GM21619 (cell line): Measurements from ENCODE around the gene SLC12A6.

Experiments
- ATAC-seq: cut with Tn5 transposase; IDR thresholded peaks from one replicate; pipeline ENCODE4 v1.9.1; 2021; ENCODE audit not compliant: unreplicated experiment

SLC12A6 gene

DNA sequence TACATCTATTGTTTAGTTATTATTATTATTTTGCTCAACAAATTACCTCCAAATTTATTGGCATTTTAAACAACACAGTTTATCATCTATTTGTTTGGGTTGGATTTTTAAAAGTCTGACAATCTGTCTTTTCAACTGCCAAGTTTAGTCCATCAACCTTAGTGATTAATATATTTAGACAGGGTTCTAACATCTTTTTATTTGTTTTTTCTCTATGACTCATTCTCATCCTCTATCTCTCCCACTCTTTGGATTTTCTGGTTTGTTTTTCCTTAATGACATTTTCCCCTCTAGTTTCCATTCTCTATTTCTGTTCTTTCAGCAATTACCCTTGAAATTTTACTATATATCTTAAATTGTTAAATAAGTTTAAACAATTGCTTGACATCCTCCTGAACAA is 70.8 kb downstream of the SLC12A6 start:
- no peak for ATAC-seq

DNA sequence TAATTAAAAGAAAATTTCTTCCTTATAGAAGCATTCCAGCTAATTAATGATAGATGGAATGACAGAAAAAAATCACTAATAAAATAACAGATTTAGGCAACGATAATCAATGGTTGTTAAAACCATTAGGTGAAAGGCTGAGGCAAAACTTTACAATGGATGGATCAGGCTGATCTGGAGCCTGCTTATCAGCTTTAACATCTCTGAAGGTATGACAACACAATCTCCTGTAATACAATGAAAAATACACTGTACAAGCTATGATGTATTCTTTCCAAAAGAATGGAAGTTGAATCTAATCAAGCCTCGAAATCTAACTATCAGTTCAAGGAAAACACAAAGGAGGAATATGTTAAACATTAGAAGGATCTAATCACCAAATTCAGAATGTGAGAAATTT is 73.5 kb downstream of the SLC12A6 start:
- ATAC-seq, result no peak

DNA sequence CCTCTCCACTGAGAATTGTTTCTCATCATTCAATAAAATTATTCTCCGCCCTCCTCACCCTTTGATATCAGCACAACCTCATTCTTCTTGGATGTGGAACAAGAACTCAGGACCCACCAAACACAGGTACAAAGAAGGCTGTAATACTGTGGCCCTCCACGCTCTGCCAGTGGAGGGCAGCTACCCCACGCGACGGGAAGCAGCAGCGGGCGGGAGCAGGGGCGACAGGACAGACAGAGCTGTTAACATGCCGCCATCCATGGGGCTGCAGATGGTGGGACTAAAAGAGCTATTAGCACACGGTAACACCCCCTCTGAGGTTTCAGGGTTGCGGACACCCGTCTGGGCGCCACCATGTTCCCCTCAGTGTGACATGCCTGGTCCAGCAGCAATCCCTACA is 75.2 kb downstream of the SLC12A6 start:
- ATAC-seq, result no peak

DNA sequence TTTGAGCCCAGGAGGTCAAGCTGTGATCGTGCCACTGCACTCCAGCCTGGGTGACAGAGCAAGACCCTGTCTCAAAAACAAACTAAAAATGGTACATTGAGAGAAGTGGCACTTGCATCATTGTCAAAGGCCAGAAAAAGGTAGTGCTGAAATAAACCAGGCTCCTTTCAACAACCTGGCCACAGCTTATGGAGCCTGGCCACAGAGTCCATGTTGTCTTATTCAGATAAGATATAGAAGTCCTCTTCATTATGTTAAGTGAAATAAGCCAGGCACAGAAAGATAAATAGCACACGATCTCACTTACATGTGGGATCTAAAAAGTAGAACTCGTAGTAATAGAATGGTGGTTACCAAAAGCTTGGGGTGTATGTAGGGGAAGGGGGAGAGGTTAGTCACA is 78.0 kb downstream of the SLC12A6 start:
- no peak for ATAC-seq

DNA sequence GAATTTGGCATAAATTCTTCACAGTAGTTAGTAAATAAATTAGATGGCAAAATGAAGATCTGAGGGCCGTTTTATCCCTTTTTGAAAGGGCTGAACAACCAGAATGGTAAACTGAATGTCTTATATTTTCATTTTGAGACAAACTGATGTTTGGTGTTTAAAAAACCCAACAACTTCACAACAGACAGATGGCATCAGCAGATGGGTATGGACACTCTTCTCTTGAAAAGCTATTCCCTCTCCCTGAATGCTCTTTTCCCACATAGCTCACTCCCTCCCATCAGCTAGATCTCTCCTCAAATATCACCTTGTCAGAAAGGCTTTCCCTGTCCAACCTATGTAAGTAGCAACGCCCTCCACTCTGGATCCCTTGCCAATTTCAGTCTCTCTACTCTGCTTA is 79.4 kb downstream of the SLC12A6 start:
- no peak for ATAC-seq

DNA sequence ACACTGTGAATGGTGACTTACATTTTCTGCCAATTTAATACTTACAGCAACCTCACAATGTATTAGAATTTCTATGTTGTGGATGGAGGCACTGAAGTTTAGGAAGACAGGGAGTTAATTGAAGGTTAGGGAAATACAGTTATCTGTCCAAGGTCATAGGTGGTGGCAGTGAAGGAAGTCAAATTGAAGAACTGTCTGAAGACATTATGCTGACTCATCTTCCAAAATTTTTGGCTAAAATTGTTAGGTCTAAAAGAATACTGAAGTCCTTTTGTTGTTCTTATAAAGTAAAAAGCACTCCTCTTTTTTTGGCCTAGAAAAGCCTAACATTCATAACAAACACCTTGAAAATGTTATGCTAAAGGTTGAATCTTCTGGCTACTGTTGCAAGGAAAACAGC is 85.0 kb downstream of the SLC12A6 start:
- no peak for ATAC-seq

DNA sequence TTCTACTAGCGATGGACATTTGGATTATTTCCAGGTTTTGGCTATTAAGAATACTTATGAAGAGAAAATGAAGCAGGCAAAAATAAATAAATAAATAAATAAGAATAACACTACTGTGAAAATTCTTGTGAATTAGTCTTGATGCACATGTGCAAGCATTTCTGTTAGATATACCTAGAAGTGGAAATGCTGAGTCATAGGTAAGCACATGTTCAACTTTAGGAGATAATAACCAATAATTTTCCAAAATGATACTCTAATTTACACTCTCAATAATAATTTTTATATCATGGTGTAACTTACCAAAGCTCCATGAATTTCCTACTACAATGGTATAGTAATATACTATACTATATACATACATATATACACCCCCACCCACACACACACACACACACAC is 89.4 kb downstream of the SLC12A6 start:
- ATAC-seq, result no peak

DNA sequence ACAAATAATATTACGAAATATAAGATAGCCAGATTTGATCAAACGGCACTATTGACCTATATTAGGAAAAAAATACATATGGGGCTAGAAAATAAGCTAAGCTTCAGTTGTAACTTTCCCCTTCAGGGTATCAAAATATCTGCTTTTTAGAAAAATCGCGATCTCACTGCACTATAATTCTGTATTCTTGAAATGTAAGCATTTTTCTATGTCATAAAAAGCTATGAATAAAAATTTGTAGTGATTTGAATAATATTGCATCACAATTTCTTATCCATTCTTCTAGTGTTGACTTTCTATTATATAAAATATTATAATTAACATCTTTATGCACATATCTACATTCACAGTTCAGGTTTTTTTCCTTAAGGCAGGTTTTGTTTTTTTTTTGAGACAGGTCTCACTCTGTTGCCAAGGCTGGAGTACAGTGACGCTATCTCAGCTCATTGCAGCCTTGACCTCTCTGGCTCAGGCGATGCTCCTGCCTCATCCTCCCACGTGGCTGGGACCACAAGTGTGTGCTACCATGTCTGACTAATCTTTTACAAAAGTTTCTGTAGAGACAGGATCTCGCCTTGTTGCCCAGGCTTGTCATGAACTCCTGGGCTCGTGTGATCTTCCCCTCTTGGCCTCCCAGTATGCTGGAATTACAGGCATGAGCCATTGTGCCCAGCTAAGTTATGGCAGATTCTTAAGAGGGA is 91.2 kb downstream of the SLC12A6 start:
- no peak for ATAC-seq

DNA sequence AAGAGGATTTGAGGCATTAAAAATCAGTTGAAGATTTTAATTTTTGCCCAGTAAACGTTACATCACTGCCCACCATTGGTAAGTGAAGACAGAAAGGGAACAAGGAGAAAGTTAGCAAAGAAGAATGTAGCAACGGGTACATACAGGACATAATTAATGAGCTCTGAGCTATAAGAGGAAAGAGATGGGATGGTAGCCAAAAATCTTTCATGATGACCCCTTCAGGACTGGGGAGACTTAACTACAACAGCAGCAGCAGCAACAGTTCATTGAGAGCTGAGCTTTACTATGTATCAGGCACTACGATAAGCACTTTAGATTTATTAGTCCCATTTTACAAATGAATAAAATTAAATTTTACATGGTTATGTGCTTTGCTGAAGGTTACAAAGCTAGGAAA is 94.4 kb downstream of the SLC12A6 start:
- no peak for ATAC-seq

DNA sequence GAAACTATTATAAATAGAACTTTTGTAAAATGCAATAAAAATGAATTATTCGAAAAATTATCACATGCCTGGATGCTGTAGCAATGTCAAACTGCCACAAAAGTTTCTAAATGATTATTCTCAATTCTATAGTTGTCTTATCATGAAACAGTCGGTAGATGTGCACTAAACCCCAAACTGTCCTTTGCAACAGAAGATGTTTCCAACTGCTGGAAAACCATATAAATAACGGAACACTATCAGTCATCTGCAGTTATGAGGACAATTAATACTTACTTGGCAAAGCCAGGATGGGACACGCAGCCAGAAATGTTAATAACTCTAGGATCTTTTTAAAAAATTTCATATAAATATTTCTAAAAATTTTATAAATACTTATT is 95.3 kb downstream of the SLC12A6 start:
- no peak for ATAC-seq

DNA sequence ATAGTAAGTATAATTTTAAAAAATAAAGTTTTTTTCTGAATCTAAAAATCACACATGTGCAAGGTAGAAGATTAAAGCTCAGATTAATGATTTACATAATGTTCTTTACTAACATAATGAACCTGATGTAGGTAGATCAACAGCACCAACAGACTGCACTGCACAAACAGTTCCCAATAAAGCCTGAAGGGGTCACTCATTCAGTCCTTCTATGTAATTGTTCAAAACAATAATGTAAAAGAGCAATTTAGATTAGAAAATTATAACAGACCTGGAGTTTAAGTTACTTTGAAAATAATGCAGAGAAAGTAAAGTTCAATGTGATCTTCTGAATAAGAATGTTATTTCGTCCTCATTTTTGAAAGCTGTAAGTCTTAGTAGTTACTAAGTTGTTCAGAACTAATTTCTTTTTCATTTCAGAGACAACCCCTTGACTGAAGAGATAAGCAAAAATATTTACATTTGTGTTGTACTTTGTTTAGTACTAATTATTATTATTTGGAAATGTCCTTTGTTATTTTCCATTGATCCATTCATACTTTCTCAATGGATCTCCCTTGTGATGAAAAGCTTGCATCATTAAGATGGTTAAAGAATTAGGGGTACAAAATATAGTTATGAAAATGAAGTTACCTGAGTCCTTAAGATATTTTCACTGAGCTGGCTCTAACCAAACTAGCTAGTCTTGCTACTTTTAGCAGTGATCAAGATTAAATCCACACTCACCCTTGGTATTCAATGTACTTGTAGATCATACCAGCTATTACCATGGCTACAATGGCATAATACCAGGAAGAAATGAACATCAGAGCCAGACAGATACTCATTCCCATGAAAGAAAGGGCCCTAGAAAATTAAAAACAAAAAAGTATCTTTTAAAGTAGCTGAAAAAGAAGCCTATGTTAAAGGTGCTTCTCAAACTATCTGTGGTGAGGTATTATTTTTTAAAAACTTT is 95.9 kb downstream of the SLC12A6 start:
- no peak for ATAC-seq

DNA sequence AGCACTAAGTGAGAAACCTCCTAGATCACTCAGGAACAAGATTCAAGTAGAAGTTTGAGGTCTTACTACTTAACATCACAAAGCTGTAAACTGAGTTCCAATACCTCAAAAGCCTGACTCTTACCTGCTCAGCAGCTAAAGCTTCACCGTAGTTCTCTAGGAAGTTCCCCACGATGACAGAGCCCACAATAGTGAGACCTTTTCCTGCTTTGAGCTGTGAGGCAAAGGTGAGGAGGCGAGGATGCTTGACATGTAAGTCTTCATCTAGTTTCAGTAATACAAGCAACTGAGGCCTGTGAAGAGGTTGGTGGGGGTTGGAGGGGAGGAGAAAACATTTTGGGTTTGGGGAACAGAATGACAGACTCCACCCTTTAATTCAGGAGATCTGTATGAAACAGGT is 97.0 kb downstream of the SLC12A6 start:
- ATAC-seq, result no peak

DNA sequence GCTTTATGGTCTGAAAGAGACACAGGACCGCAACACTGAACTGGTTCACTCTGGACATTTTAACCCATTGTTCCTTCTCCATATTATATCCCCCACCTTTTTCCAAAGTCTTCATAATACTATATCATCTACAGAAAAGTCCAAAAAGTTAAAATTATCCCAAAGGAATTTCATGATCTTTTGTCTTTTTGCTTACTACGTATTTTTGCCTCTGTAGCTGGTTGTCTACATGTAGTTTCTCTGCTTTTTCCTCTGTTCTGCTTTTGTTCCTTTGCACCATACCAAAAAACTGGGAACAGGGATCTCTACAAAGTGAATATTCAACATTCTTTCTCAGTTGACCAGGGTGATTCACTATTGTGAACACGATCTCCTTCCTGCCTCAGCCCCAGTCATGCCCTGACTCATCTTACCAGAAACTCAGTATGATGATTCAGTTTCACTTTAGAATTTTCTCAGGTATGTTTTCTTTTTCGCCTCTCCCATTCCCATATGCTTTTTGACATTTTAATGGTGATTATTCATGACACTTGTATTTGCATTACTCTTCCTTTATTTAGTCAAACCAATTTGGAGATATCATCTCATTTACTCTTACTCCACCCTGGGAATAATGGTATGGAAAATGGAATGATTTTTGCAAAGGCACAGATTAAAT is 98.3 kb downstream of the SLC12A6 start:
- no peak for ATAC-seq

DNA sequence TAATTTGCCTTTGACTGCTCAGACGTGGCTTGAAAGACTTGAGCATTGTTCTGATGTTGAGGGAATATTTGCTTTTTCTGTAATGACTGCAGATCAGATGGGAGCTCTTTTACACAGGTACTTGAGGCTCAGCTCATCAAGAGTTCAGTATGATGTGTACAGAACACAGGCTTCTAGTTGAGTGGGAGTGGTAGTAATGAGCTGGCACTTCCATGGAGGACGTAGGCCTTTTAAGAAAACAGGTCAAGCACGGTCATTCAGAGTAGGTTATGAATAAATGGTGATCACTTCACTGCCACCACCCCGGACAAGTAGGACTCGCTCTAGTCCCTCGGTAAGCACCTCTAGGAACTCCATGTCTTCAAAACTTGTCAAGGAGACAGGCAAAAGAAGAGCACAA is 104.0 kb downstream of the SLC12A6 start:
- ATAC-seq, result no peak

DNA sequence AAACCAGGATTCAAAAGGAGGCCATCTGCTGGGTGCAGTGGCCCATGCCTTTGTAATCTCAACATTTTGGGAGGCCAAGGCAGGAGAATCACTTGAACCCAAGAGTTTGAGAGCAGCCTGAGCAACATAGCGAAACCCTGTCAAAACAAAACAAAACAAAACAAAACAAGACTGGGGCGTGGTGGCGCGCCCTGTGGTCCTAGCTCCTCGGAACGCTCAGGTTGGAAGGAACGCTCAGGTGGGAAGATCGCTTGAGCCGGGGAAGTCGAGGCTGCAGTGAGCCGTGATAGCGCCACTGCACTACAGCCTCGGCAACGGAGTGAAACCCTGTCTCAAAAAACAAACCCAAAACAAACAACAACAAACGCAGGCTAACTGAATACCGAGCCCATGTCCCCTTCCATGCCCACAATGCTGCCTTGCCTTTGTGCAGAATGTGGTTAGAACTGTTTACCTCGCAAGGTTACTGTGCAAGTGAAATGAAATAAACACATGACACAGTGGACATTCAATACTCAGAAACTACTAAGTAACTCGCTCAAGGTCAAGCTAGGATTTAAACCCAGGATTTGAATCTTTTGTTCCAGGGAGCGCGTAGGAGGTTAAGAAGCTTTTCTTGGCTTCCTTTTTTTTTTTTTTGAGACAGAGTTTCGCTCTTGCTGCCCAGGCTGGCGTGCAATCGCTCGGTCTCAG is 113.5 kb downstream of the SLC12A6 start:
- ATAC-seq, result no peak

DNA sequence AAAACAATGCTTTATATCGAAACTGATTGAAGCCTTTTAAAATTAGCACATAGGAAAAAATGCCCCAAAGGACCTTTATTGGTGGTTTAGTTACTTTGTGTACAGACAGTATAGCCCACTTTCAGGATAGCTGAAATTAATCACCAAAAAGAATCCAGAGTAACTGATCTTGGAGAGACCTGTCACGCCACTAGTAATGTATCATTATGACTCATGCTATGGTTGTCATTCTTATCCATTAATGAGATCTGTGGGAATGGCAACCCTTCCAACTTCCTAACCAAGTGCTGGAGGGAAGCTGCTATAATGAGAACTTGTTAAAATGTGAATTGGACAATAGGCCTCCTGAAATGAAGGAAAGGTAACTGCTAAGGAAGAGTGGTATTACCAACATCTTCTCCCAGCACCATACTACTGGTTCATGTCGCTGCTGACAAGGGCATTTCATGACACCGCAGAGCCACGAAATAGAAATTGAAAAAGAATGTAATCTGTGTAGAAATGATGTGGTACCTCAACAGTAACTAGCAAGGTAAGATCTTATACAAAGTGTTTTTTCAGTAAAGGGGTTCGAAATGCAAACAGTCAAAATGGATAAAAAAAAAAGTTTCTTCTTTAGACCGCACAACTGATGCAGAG is 119.9 kb downstream of the SLC12A6 start:
- ATAC-seq, result no peak

DNA sequence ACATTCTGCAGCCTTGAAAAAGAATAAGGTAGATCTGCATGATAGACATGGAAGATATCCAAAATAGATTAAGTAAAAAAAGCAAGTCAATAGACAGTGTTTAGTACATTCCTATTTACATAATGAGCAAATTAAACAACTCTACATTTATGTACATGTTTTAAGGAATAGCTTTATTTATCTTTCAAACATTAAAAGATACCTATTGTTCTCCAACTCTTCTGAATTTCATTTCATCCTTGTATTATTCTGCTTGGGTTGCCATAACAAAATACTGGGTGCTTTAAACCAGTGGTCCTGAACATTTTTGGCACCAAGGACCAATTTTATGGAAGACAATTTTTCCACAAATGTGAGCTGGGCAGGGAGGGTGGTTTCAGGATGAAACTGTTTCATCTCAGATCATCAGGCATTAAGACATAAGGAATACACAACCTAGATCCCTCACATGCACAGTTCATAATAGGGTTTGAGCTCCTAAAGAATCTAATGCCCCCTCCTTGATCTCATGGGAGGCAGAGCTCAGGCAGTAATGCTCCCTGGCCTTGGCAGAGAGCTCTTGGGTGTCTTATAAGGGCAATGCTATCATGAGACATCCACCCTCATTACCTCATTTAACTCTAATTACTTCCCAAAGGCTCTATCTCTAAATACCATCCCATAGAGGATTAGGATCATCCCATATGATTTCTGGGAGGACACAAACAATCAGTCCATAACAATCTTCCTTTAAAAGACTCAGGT is 120.9 kb downstream of the SLC12A6 start:
- no peak for ATAC-seq

DNA sequence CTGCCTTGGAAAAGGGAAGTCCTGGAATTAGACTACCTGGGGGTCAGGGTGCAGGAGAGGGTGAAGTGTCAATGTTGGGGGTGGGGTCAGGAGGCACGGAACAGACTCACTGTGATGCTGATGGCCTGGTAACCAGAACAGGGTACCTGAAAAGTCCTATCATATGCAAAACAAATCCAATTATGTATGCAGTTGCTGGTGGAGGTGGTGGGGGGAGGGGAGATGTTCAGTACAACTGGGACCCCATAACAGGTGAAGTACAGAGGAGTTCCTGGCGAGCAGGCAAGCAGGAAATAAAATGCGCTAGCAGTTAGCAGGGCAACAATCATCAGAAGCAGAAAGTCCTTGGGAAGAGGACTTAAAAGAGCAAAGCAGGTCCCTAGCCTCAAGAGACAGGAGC is 123.4 kb downstream of the SLC12A6 start:
- no peak for ATAC-seq

DNA sequence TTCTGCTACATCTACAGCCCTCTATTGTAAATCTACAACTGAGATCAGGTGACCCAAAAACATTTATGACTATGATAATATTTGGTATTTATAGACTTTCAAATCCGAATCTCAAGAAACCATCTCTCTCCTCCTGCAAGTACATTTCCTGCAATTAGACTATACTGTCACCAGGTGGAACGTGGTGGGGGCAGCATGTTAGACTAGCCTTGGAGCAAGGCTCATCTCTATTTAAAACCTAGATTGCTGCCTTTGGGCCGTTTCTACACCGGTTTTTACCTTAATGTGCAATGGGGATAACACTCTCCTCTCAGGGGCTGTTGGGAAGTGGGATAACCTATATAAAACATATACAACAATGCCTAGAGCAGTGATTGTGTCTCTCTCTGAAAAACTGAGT is 123.9 kb downstream of the SLC12A6 start:
- no peak for ATAC-seq
